Ishikawa (cell line): Measurements from ENCODE around the gene NDST1.

Experiments used
- CEBPB ChIP-seq: IDR thresholded peaks from 2 replicates; pipeline ENCODE4 v1.6.1; 2012
- CREB1 ChIP-seq: IDR thresholded peaks from 2 replicates; pipeline ENCODE4 v1.6.1; 2012; ENCODE audit warnings: low read depth
- EGR1 ChIP-seq: IDR thresholded peaks from 2 replicates; pipeline ENCODE4 v1.6.1; 2012
- EP300 ChIP-seq: IDR thresholded peaks from 2 replicates; pipeline ENCODE4 v1.6.1; 2012; ENCODE audit warnings: borderline replicate concordance
- FOXM1 ChIP-seq: IDR thresholded peaks from 2 replicates; pipeline ENCODE4 v1.6.1; 2012; ENCODE audit warnings: low read depth, borderline replicate concordance
- NFIC ChIP-seq: IDR thresholded peaks from 2 replicates; pipeline ENCODE4 v1.6.1; 2012
- RAD21 ChIP-seq: IDR thresholded peaks from 2 replicates; pipeline ENCODE4 v1.6.1; 2012; ENCODE audit warnings: low read depth
- REST ChIP-seq: IDR thresholded peaks from 2 replicates; pipeline ENCODE4 v1.6.1; 2012; ENCODE audit warnings: low read depth, mild to moderate bottlenecking
- TAF1 ChIP-seq: IDR thresholded peaks from 2 replicates; pipeline ENCODE4 v1.6.1; 2012; ENCODE audit warnings: low read depth, mild to moderate bottlenecking
- TCF12 ChIP-seq: IDR thresholded peaks from 2 replicates; pipeline ENCODE4 v1.6.1; 2012; ENCODE audit warnings: low read depth
- TEAD4 ChIP-seq: IDR thresholded peaks from 2 replicates; pipeline ENCODE4 v1.6.1; 2012
- YY1 ChIP-seq: IDR thresholded peaks from 2 replicates; pipeline ENCODE4 v1.6.1; 2012; ENCODE audit warnings: low read depth
- TF ChIP-seq, protein P1 (sequence below): IDR thresholded peaks from 2 replicates; pipeline ENCODE4 v1.6.1; 2012
- TF ChIP-seq, protein P2 (sequence below): IDR thresholded peaks from 2 replicates; pipeline ENCODE4 v1.6.1; 2012

- TF ChIP-seq YY1 (no peak), TAF1 (no peak), EP300 (no peak), RAD21 (no peak), EGR1 (no peak), REST (no peak), TEAD4 (no peak), NFIC (no peak), CREB1 (no peak), CEBPB (no peak), TCF12 (no peak), FOXM1 (no peak)
- TF ChIP-seq, protein P1, sequence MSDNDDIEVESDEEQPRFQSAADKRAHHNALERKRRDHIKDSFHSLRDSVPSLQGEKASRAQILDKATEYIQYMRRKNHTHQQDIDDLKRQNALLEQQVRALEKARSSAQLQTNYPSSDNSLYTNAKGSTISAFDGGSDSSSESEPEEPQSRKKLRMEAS: no peak
- TF ChIP-seq, protein P2, sequence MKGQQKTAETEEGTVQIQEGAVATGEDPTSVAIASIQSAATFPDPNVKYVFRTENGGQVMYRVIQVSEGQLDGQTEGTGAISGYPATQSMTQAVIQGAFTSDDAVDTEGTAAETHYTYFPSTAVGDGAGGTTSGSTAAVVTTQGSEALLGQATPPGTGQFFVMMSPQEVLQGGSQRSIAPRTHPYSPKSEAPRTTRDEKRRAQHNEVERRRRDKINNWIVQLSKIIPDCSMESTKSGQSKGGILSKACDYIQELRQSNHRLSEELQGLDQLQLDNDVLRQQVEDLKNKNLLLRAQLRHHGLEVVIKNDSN: no peak
Measured at GRCh38 chr5:150553911-150554310, 46.0 kb downstream of the NDST1 start.
